ENCODE data around the gene ZWILCH.

The ZWILCH gene

GRCh38 chr15:66476535-66476934 is 28.6 kb upstream of the ZWILCH start:
- Mint-ChIP-seq H3K4me1 (ENCODE audit: low read depth in 2 of 2) (peaks cover 21 to 23% of the 10 kb centered on the region in 2 donors), H3K36me3 (ENCODE audit: insufficient read depth) (peaks cover 7% of the 10 kb centered on the region), H3K27me3 (no peaks in the 10 kb centered on the region), H3K27ac (peak overlapping the region; percentile 33 to 94), H3K4me3 (no peak overlapping the region), H3K9me3 (no peaks in the 10 kb centered on the region)
- no peak for ATAC-seq (replicated peaks)
- DNase-seq = no peak

- DNase-seq (no peak), ATAC-seq (replicated peaks) (no peak)
- peaks cover 7% of the 10 kb centered on the region for H3K36me3 Mint-ChIP-seq (ENCODE audit: insufficient read depth)
- H3K4me1 Mint-ChIP-seq (ENCODE audit: low read depth in 2 of 2) = peaks cover 20 to 23% of the 10 kb centered on the region in 2 donors
- peak overlapping the region; percentile 33 to 94 for H3K27ac Mint-ChIP-seq
- H3K27me3 Mint-ChIP-seq = no peaks in the 10 kb centered on the region
- H3K9me3 Mint-ChIP-seq = no peaks in the 10 kb centered on the region
- H3K4me3 Mint-ChIP-seq = no peak overlapping the region
These were observed 28.1 kb upstream of the ZWILCH start for GRCh38 chr15:66477011-66477410.

GRCh38 chr15:66480267-66480666 is 24.9 kb upstream of the ZWILCH start:
- no peak for DNase-seq
- Mint-ChIP-seq H3K36me3 (ENCODE audit: insufficient read depth) (peaks cover 20% of the 10 kb centered on the region), H3K4me3 (no peak overlapping the region), H3K9me3 (no peaks in the 10 kb centered on the region), H3K27me3 (no peaks in the 10 kb centered on the region), H3K4me1 (ENCODE audit: low read depth in 2 of 2) (peaks cover 11 to 23% of the 10 kb centered on the region in 2 donors), H3K27ac (peak overlapping the region; percentile 33 to 38)
- ATAC-seq (replicated peaks) = no peak

GRCh38 chr15:66481107-66481856 is 23.8 kb upstream of the ZWILCH start:
- H3K27ac Mint-ChIP-seq = peak overlapping the region; percentile 33 to 36
- H3K4me1 Mint-ChIP-seq (ENCODE audit: low read depth in 2 of 2) = peaks cover 8 to 17% of the 10 kb centered on the region in 2 donors
- no peak for ATAC-seq (replicated peaks)
- H3K4me3 Mint-ChIP-seq = no peak overlapping the region
- H3K36me3 Mint-ChIP-seq (ENCODE audit: insufficient read depth) = peaks cover 17% of the 10 kb centered on the region
- no peaks in the 10 kb centered on the region for H3K9me3 Mint-ChIP-seq
- no peaks in the 10 kb centered on the region for H3K27me3 Mint-ChIP-seq
- DNase-seq = no peak

- Mint-ChIP-seq H3K27me3 (no peaks in the 10 kb centered on the region), H3K4me1 (ENCODE audit: low read depth in 2 of 2) (peaks cover 5 to 10% of the 10 kb centered on the region in 2 donors), H3K27ac (peak overlapping the region in 1 of 2 donors; percentile 1), H3K4me3 (no peak overlapping the region), H3K36me3 (ENCODE audit: insufficient read depth) (peaks cover 24% of the 10 kb centered on the region), H3K9me3 (no peaks in the 10 kb centered on the region)
- DNase-seq = no peak
- no peak for ATAC-seq (replicated peaks)
These were observed 22.6 kb upstream of the ZWILCH start for GRCh38 chr15:66482539-66482938.

- H3K27me3 Mint-ChIP-seq = no peaks in the 10 kb centered on the region
- ATAC-seq (replicated peaks) = no peak
These were observed 22.0 kb upstream of the ZWILCH start for GRCh38 chr15:66483131-66483566.

GRCh38 chr15:66484539-66485112 is 20.5 kb upstream of the ZWILCH start:
- Mint-ChIP-seq H3K4me3 (no peak overlapping the region), H3K27me3 (no peaks in the 10 kb centered on the region), H3K9me3 (no peaks in the 10 kb centered on the region), H3K27ac (peak overlapping the region; percentile 84 to 85), H3K4me1 (ENCODE audit: low read depth in 2 of 2) (peaks cover 0 to 6% of the 10 kb centered on the region in 2 donors), H3K36me3 (ENCODE audit: insufficient read depth) (peaks cover 31% of the 10 kb centered on the region)
- no peak for ATAC-seq (replicated peaks)
- no peak for DNase-seq

More at GRCh38 chr15:66483131-66483566, 22.0 kb upstream of the ZWILCH start:
- H3K4me3 Mint-ChIP-seq = no peak overlapping the region
- peaks cover 0 to 10% of the 10 kb centered on the region in 2 donors for H3K4me1 Mint-ChIP-seq (ENCODE audit: low read depth in 2 of 2)
- peak overlapping the region in 1 of 2 donors; percentile 38 for H3K27ac Mint-ChIP-seq
- H3K36me3 Mint-ChIP-seq (ENCODE audit: insufficient read depth) = peaks cover 27% of the 10 kb centered on the region
- DNase-seq = no peak
- H3K9me3 Mint-ChIP-seq = no peaks in the 10 kb centered on the region

- no peaks in the 10 kb centered on the region for H3K27me3 Mint-ChIP-seq
- peak overlapping the region; percentile 10 to 72 for H3K27ac Mint-ChIP-seq
These were observed 18.2 kb upstream of the ZWILCH start for GRCh38 chr15:66486887-66487286.

GRCh38 chr15:66488525-66488924 is 16.6 kb upstream of the ZWILCH start:
- Mint-ChIP-seq H3K4me3 (no peak overlapping the region), H3K27ac (peak overlapping the region in 1 of 2 donors; percentile 84), H3K9me3 (no peaks in the 10 kb centered on the region), H3K36me3 (ENCODE audit: insufficient read depth) (peaks cover 53% of the 10 kb centered on the region), H3K4me1 (ENCODE audit: low read depth in 2 of 2) (peaks cover 0 to 2% of the 10 kb centered on the region in 2 donors), H3K27me3 (no peaks in the 10 kb centered on the region)
- ATAC-seq (replicated peaks) (no peak), DNase-seq (no peak)

More at GRCh38 chr15:66486887-66487286, 18.2 kb upstream of the ZWILCH start:
- H3K36me3 Mint-ChIP-seq (ENCODE audit: insufficient read depth) = peaks cover 43% of the 10 kb centered on the region
- ATAC-seq (replicated peaks) (no peak), DNase-seq (no peak)
- H3K4me3 Mint-ChIP-seq = no peak overlapping the region
- no peaks in the 10 kb centered on the region for H3K9me3 Mint-ChIP-seq
- H3K4me1 Mint-ChIP-seq (ENCODE audit: low read depth in 2 of 2) = peaks cover 0 to 6% of the 10 kb centered on the region in 2 donors

- ATAC-seq (replicated peaks) (no peak), DNase-seq (no peak)
- Mint-ChIP-seq H3K27me3 (no peaks in the 10 kb centered on the region), H3K27ac (no peak overlapping the region), H3K9me3 (no peaks in the 10 kb centered on the region), H3K4me1 (ENCODE audit: low read depth in 2 of 2) (peaks cover 2 to 4% of the 10 kb centered on the region in 2 donors), H3K36me3 (ENCODE audit: insufficient read depth) (peaks cover 52% of the 10 kb centered on the region), H3K4me3 (no peak overlapping the region)
These were observed 15.8 kb upstream of the ZWILCH start for GRCh38 chr15:66489179-66489791.

GRCh38 chr15:66491846-66492245 is 13.3 kb upstream of the ZWILCH start:
- ATAC-seq (replicated peaks) = no peak
- Mint-ChIP-seq H3K36me3 (ENCODE audit: insufficient read depth) (peaks cover 50% of the 10 kb centered on the region), H3K27ac (peak overlapping the region in 1 of 2 donors; percentile 6), H3K27me3 (no peaks in the 10 kb centered on the region), H3K4me3 (no peak overlapping the region), H3K4me1 (ENCODE audit: low read depth in 2 of 2) (peaks cover 10 to 13% of the 10 kb centered on the region in 2 donors), H3K9me3 (no peaks in the 10 kb centered on the region)
- no peak for DNase-seq

GRCh38 chr15:66494262-66494661 is 10.9 kb upstream of the ZWILCH start:
- no peak for ATAC-seq (replicated peaks)
- DNase-seq = no peak
- Mint-ChIP-seq H3K4me1 (ENCODE audit: low read depth in 2 of 2) (peaks cover 22 to 30% of the 10 kb centered on the region in 2 donors), H3K27ac (no peak overlapping the region), H3K4me3 (no peak overlapping the region), H3K9me3 (no peaks in the 10 kb centered on the region), H3K27me3 (no peaks in the 10 kb centered on the region), H3K36me3 (ENCODE audit: insufficient read depth) (peaks cover 63% of the 10 kb centered on the region)

- Mint-ChIP-seq H3K4me1 (ENCODE audit: low read depth in 2 of 2) (peaks cover 28 to 30% of the 10 kb centered on the region in 2 donors), H3K4me3 (peak overlapping the region; percentile 92), H3K36me3 (ENCODE audit: insufficient read depth) (peaks cover 74% of the 10 kb centered on the region), H3K9me3 (no peaks in the 10 kb centered on the region), H3K27me3 (no peaks in the 10 kb centered on the region), H3K27ac (peak overlapping the region; percentile 97)
- DNase-seq = no peak
- ATAC-seq (replicated peaks) = peak; percentile 38
These were observed 8.1 kb upstream of the ZWILCH start for GRCh38 chr15:66496951-66497501.

Data from effector memory CD8-positive, alpha-beta T cell (primary cell).